Sigmoid colon (tissue), 7 donors: ENCODE data around the gene RBM45. TPM values are rescaled to one million over a fixed set of nuclear protein-coding genes. Genes with fewer than 3 reads are reported as not detected.

ENCODE experiments used
- DNase-seq: peaks from one replicate; pipeline ENCODE4 v3.0.0-alpha.2; 2019
- H3K27ac ChIP-seq, 4 donors: fragments of 200-600 bp; sonication (generic); one replicate each; pipeline ENCODE4 v1.5.1; 2016 to 2019; ENCODE audit warnings: mild to moderate bottlenecking in 1 of 4
- H3K27me3 ChIP-seq, 3 donors: fragments of 200-600 bp; sonication (generic); one replicate each; pipeline ENCODE4 v1.5.1; 2019; ENCODE audit warnings: mild to moderate bottlenecking in 1 of 3
- H3K36me3 ChIP-seq, 4 donors: fragments of 200-600 bp; sonication (generic); one replicate each; pipeline ENCODE4 v1.5.1; 2016 to 2019
- H3K4me1 ChIP-seq, 4 donors: fragments of 200-600 bp; sonication (generic); one replicate each; pipeline ENCODE4 v1.5.1; 2017 to 2019
- H3K4me3 ChIP-seq, 4 donors: fragments of 200-600 bp; sonication (generic); one replicate each; pipeline ENCODE4 v1.5.1; 2017 to 2019; ENCODE audit warnings: mild to moderate bottlenecking in 2 of 4, moderate library complexity in 1 of 4
- H3K9me3 ChIP-seq, 4 donors: fragments of 200-600 bp in 3 of 4; sonication (generic) in 3 of 4; one replicate each; pipeline versions ENCODE4 v1.5.1 to v1.6.1; 2013 to 2019
- EP300 ChIP-seq, 4 donors: sonication (generic); formaldehyde crosslinking; IDR thresholded peaks; one replicate each; pipeline ENCODE4 v1.6.1; 2017; ENCODE audit warnings: antibody characterized with exemption in 4 of 4
- POLR2A ChIP-seq, 2 donors: fragments of 450-650 bp; IDR thresholded peaks; one replicate each; pipeline ENCODE4 v1.6.1; 2016; ENCODE audit warnings: antibody characterized with exemption in 2 of 2, mild to moderate bottlenecking in 2 of 2, moderate library complexity in 2 of 2
- POLR2AphosphoS5 ChIP-seq, 4 donors: sonication (generic); formaldehyde crosslinking; IDR thresholded peaks; one replicate each; pipeline ENCODE4 v1.6.1; 2017; ENCODE audit warnings: antibody characterized with exemption in 4 of 4
- WGBS, 2 donors: extraction: QIAGEN DNeasy Blood & Tissue Kit; methylation state at CpG; one replicate each; pipeline ENCODE4 v1.1.7; 2013; 5-methylcytosine and 5-hydroxymethylcytosine counted together
- intact Hi-C: fragments of 100-400 bp; cut with DNase I; formaldehyde crosslinking; loops from one replicate; pipeline ENCODE4 v1.15.1; 2023
- polyA plus RNA-seq, 3 donors: library from polyadenylated mRNA; stranded (reverse); fragments of 200-250 nt; gene quantifications; one replicate each; pipeline ENCODE4 v1.2.3, GENCODE V29; 2013
- total RNA-seq, 4 donors: library from RNA; depleted of rRNA; stranded (reverse); fragments of >200 nt; gene quantifications; one replicate each; pipeline ENCODE4 v1.1.0, GENCODE V29; 2016
- TF ChIP-seq, protein P1 (sequence below), 4 experiments: fragments of 450-650 bp in 3 of 4; fragments of 200-600 bp in 1 of 4; IDR thresholded peaks; one replicate each; pipeline ENCODE4 v1.5.1; 2016 to 2019; ENCODE audit warnings: antibody characterized with exemption in 4 of 4, mild to moderate bottlenecking in 3 of 4, moderate library complexity in 2 of 4
- donor health status: healthy with polysubstance abuse.
- donor health status: Bipolar disorder and iron deficiency.
- donor health status: healthy.

Gene RBM45
- total and polyA plus RNA-seq, 7 donors, result 7.2 to 18.5 (median 12.2) TPM

- Histone ChIP-seq H3K4me3 (no peak overlapping the region), H3K27ac (no peak overlapping the region), H3K27me3 (no peaks in the 10 kb centered on the region), H3K9me3 (no peaks in the 10 kb centered on the region), H3K36me3 (peaks cover 0 to 61% (median 9%) of the 10 kb centered on the region in 4 donors), H3K4me1 (peaks cover 0 to 14% (median 11%) of the 10 kb centered on the region in 4 donors)
- TF ChIP-seq POLR2AphosphoS5 (IDR thresholded peaks at IDR 0.05), result no peak
- TF ChIP-seq, protein P1, sequence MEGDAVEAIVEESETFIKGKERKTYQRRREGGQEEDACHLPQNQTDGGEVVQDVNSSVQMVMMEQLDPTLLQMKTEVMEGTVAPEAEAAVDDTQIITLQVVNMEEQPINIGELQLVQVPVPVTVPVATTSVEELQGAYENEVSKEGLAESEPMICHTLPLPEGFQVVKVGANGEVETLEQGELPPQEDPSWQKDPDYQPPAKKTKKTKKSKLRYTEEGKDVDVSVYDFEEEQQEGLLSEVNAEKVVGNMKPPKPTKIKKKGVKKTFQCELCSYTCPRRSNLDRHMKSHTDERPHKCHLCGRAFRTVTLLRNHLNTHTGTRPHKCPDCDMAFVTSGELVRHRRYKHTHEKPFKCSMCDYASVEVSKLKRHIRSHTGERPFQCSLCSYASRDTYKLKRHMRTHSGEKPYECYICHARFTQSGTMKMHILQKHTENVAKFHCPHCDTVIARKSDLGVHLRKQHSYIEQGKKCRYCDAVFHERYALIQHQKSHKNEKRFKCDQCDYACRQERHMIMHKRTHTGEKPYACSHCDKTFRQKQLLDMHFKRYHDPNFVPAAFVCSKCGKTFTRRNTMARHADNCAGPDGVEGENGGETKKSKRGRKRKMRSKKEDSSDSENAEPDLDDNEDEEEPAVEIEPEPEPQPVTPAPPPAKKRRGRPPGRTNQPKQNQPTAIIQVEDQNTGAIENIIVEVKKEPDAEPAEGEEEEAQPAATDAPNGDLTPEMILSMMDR (IDR thresholded peaks at IDR 0.05), result no peak
- no peak for TF ChIP-seq EP300 (IDR thresholded peaks at IDR 0.05)
- TF ChIP-seq POLR2A (IDR thresholded peaks at IDR 0.05), result no peak
- intact Hi-C loops, result no loop called here
- WGBS, 2 donors, result 95 to 96% methylated on average over 1 of the region's 1 CpG
- DNase-seq, result no peak
Measured at GRCh38 chr2:178117725-178118124, 5.5 kb downstream of the RBM45 start.

DNA sequence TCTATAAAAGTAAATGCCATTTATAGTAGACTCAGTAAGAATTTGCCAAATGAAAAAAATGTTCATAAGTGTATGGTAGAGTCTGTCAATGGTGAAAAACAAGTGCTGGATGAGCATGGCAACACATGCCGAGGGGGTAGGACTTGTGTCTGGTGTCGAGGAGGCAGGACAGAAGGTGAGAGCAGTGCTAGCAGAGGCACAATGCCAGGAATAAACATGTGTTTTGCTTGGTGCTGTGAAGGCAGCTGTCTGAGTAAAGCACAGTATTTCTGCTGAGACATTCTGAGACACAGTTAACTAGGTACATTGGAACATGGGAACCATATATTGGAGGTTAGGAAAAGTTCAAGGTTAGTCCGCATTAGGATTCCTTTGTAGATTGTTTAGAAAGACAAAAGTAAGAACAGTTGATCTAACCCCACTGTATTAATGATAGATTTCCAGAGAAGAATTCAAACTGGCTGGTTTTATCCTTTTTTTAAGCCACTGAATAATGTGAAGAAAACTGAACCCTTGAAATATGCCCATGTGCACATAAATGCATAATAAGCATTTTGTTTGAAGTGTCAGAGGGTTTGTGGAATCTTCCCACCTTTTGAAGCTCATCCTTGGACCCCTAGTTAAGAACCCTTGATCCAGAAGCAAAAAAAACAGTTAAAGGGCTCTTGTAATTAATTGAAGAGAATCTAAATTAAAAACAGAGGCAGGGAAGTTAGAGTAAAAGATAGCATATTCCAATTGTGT is 7.1 kb downstream of the RBM45 start:
- 88 to 94% methylated on average over 3 of the region's 3 CpGs for WGBS, 2 donors
- intact Hi-C loops, result no loop called here
- DNase-seq, result no peak
- Histone ChIP-seq H3K4me3 (no peak overlapping the region), H3K9me3 (no peaks in the 10 kb centered on the region), H3K27ac (no peak overlapping the region), H3K36me3 (peaks cover 0 to 77% (median 17%) of the 10 kb centered on the region in 4 donors), H3K4me1 (no peaks in the 10 kb centered on the region), H3K27me3 (no peaks in the 10 kb centered on the region)
- TF ChIP-seq EP300 (IDR thresholded peaks at IDR 0.05), result no peak
- TF ChIP-seq, protein P1 (IDR thresholded peaks at IDR 0.05), result no peak
- TF ChIP-seq POLR2A (IDR thresholded peaks at IDR 0.05), result no peak
- TF ChIP-seq POLR2AphosphoS5 (IDR thresholded peaks at IDR 0.05), result no peak

DNA sequence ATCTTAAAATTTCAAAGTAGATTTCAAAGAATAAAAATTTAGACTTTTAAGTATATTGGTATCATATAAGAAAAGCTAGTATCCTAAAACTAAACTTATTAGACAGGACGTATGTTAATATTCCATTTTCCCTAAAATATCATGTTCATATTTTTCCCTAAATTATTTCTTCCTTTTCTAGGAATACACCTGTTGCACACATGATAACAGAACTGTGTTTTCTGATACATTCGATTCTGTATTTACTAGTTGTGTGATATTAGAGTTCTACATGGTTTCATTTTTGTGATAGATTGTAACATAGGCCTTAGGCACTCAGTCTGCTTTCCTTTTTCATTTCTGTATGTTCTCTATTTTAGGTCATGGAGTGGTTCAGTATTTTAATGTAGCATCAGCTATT is 10.9 kb downstream of the RBM45 start:
- DNase-seq, result no peak
- Histone ChIP-seq H3K4me1 (no peaks in the 10 kb centered on the region), H3K4me3 (no peak overlapping the region), H3K27me3 (no peaks in the 10 kb centered on the region), H3K36me3 (peaks cover 0 to 88% (median 20%) of the 10 kb centered on the region in 4 donors), H3K27ac (no peak overlapping the region), H3K9me3 (no peaks in the 10 kb centered on the region)
- WGBS, 2 donors, result 94 to 97% methylated on average over 2 of the region's 2 CpGs
- TF ChIP-seq EP300 (IDR thresholded peaks at IDR 0.05), result no peak
- TF ChIP-seq, protein P1 (IDR thresholded peaks at IDR 0.05), result no peak
- TF ChIP-seq POLR2AphosphoS5 (IDR thresholded peaks at IDR 0.05), result no peak
- no peak for TF ChIP-seq POLR2A (IDR thresholded peaks at IDR 0.05)
- intact Hi-C loops, result no loop called here

DNA sequence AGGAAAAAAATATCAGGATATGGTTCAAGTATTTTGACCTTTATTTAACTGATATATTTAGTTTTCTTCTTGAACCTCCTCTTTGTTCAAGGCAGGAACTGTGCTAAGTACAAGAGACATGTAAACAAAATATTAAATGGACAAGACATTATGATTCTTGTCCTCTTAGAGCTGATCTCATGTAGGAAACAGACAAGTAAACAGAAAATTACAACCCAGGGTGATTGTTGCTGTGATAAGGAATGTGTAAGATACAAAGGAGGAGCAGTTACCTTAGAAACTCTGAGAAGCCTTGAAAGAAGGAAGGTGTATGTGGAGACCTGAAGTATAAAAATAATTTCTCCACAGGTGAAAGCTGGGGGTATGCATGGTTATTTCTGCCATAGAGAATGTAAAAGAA is 12.9 kb downstream of the RBM45 start:
- intact Hi-C loops, result no loop called here
- no peak for DNase-seq
- Histone ChIP-seq H3K27ac (no peak overlapping the region), H3K4me3 (no peak overlapping the region), H3K27me3 (no peaks in the 10 kb centered on the region), H3K4me1 (no peaks in the 10 kb centered on the region), H3K36me3 (peaks cover 0 to 87% (median 20%) of the 10 kb centered on the region in 4 donors), H3K9me3 (no peaks in the 10 kb centered on the region)
- TF ChIP-seq EP300 (IDR thresholded peaks at IDR 0.05) (no peak), POLR2A (IDR thresholded peaks at IDR 0.05) (no peak), POLR2AphosphoS5 (IDR thresholded peaks at IDR 0.05) (no peak)
- TF ChIP-seq, protein P1 (IDR thresholded peaks at IDR 0.05), result no peak
